Neuronal stem cell (in vitro differentiated cells): Measurements from ENCODE around the gene LTA.
"Not testable (repeated sequence)": the region's sequence is repeated elsewhere in the genome, so short reads cannot be mapped to it uniquely, and the experiment has no call there.

Experiments used
- DNase-seq: peaks from one replicate; pipeline ENCODE4 v3.0.0-alpha.2; 2013; ENCODE audit warnings: low spot score
- H2AFZ ChIP-seq: one replicate; pipeline ENCODE4 v1.6.1; 2013; ENCODE audit warnings: mild to moderate bottlenecking, low read length, inconsistent platforms
- H2AK5ac ChIP-seq: 2 replicates; pipeline ENCODE4 v1.6.1; 2013; ENCODE audit warnings: low read depth, mild to moderate bottlenecking, inconsistent platforms, low read length, moderate library complexity, mixed read lengths
- H2BK120ac ChIP-seq: 2 replicates; pipeline ENCODE4 v1.6.1; 2013; ENCODE audit warnings: low read depth, mild to moderate bottlenecking, inconsistent platforms, low read length, moderate library complexity, mixed read lengths
- H2BK12ac ChIP-seq: one replicate; pipeline ENCODE4 v1.6.1; 2013; ENCODE audit warnings: low read length, inconsistent platforms
- H2BK15ac ChIP-seq: 2 replicates; pipeline ENCODE4 v1.6.1; 2013; ENCODE audit warnings: mild to moderate bottlenecking, low read length, inconsistent platforms, mixed read lengths
- H2BK5ac ChIP-seq: one replicate; pipeline ENCODE4 v1.6.1; 2013; ENCODE audit warnings: inconsistent platforms, mild to moderate bottlenecking, low read length, moderate library complexity
- H3K14ac ChIP-seq: one replicate; pipeline ENCODE4 v1.6.1; 2013; ENCODE audit warnings: low read length, inconsistent platforms
- H3K18ac ChIP-seq: 2 replicates; pipeline ENCODE4 v1.6.1; 2013; ENCODE audit warnings: low read length, inconsistent platforms
- H3K23ac ChIP-seq: 2 replicates; pipeline ENCODE4 v1.6.1; 2013; ENCODE audit warnings: low read depth, mild to moderate bottlenecking, mixed read lengths, low read length, inconsistent platforms; ENCODE audit not compliant: poor library complexity
- H3K27ac ChIP-seq: replicated peaks from 3 replicates; pipeline ENCODE4 v1.5.1; 2013; ENCODE audit warnings: low read length, inconsistent platforms
- H3K27me3 ChIP-seq, 3 experiments: 2 replicates each; pipeline ENCODE4 v1.6.1; 2013; ENCODE audit warnings: low read length in 3 of 3, mild to moderate bottlenecking in 2 of 3, inconsistent platforms in 1 of 3, low read depth in 1 of 3, mixed read lengths in 1 of 3, moderate library complexity in 1 of 3; ENCODE audit not compliant: control insufficient read depth in 3 of 3, insufficient read depth in 3 of 3
- H3K36me3 ChIP-seq, 2 donors: replicated peaks in 1 of 2; 2 replicates each; pipeline ENCODE4 v1.6.1; 2013; ENCODE audit warnings: low read length in 2 of 2; ENCODE audit not compliant: control insufficient read depth in 2 of 2, insufficient read depth in 2 of 2
- H3K4ac ChIP-seq: 2 replicates; pipeline ENCODE4 v1.6.1; 2013; ENCODE audit warnings: inconsistent platforms, mild to moderate bottlenecking, low read length, moderate library complexity
- H3K4me1 ChIP-seq, 2 donors: 1 replicate in 1 of 2; 2 replicates in 1 of 2; pipeline ENCODE4 v1.6.1; 2013; ENCODE audit warnings: low read length in 2 of 2, low read depth in 1 of 2; ENCODE audit not compliant: control insufficient read depth in 2 of 2, insufficient read depth in 1 of 2
- H3K4me2 ChIP-seq: one replicate; pipeline ENCODE4 v1.6.1; 2013; ENCODE audit warnings: mild to moderate bottlenecking, low read length, inconsistent platforms; ENCODE audit not compliant: insufficient read depth, poor library complexity, severe bottlenecking
- H3K4me3 ChIP-seq, 2 donors: 2 replicates each; pipeline ENCODE4 v1.5.1; 2013; ENCODE audit warnings: low read length in 2 of 2, mild to moderate bottlenecking in 2 of 2, inconsistent platforms in 1 of 2, moderate library complexity in 1 of 2
- H3K79me1 ChIP-seq: one replicate; pipeline ENCODE4 v1.6.1; 2013; ENCODE audit warnings: low read depth, mild to moderate bottlenecking, inconsistent platforms, low read length, moderate library complexity
- H3K9ac ChIP-seq: one replicate; pipeline ENCODE4 v1.6.1; 2013; ENCODE audit warnings: mild to moderate bottlenecking, low read depth, low read length, inconsistent platforms; ENCODE audit not compliant: poor library complexity
- H3K9me3 ChIP-seq, 2 donors: replicated peaks in 1 of 2; 2 replicates each; pipeline versions ENCODE3 to v1.6.1; 2013; ENCODE audit warnings: low read length in 2 of 2, mild to moderate bottlenecking in 2 of 2, inconsistent platforms in 1 of 2, low read depth in 1 of 2, mixed read lengths in 1 of 2, moderate library complexity in 1 of 2; ENCODE audit not compliant: control insufficient read depth in 2 of 2, insufficient read depth in 1 of 2
- H4K8ac ChIP-seq: one replicate; pipeline ENCODE4 v1.6.1; 2013; ENCODE audit warnings: low read depth, mild to moderate bottlenecking, inconsistent platforms, low read length, moderate library complexity
- H4K91ac ChIP-seq: one replicate; pipeline ENCODE4 v1.6.1; 2013; ENCODE audit warnings: low read length, low read depth, mild to moderate bottlenecking, inconsistent platforms; ENCODE audit not compliant: poor library complexity
- WGBS, 2 donors: extraction: QIAGEN DNeasy Blood & Tissue Kit; methylation state at CpG; one replicate each; pipeline ENCODE4 v1.1.7; 2013; ENCODE audit warnings: missing lambda C conversion rate in 2 of 2, mixed read lengths in 1 of 2; ENCODE audit not compliant: insufficient read length in 2 of 2, insufficient replicate concordance in 1 of 2; ENCODE audit errors: extremely low coverage in 2 of 2; 5-methylcytosine and 5-hydroxymethylcytosine counted together

LTA gene

GRCh38 chr6:31547727-31548543 is 24.2 kb upstream of the LTA start:
- Histone ChIP-seq H2BK120ac (peak overlapping the region; percentile 57), H3K18ac (peak overlapping the region; percentile 74), H3K9ac (peak overlapping the region; percentile 89), H2AK5ac (peak overlapping the region; percentile 99), H3K4me1 (peaks cover 11% of the 10 kb centered on the region in 2 donors), H2BK5ac (no peak overlapping the region), H2BK12ac (peak overlapping the region; percentile 82), H3K27ac (no peak overlapping the region), H4K91ac (no peak overlapping the region), H3K23ac (peak overlapping the region; percentile 96), H3K36me3 (peaks cover 6 to 44% of the 10 kb centered on the region in 2 donors), H4K8ac (peak overlapping the region; percentile 92), H3K79me1 (peaks cover 5% of the 10 kb centered on the region), H3K14ac (peak overlapping the region; percentile 25), H3K9me3 (peaks cover 0 to 2% of the 10 kb centered on the region in 2 donors), H2BK15ac (peak overlapping the region; percentile 30), H3K4ac (peak overlapping the region; percentile 98), H3K27me3 (no peaks in the 10 kb centered on the region), H2AFZ (peak overlapping the region; percentile 73), H3K4me3 (peak overlapping the region in 1 of 2 donors; percentile 46), H3K4me2 (peak overlapping the region; percentile 20)
- WGBS, 2 donors: 100% methylated on average over 1 of the region's 24 CpGs; no CpG with 5 or more reads in 1 of the 2 donors
- no peak for DNase-seq

GRCh38 chr6:31548544-31548873 is 23.6 kb upstream of the LTA start:
- H2AK5ac ChIP-seq: peak overlapping the region; percentile 99
- no peak overlapping the region for H3K4me2 ChIP-seq
- peak overlapping the region; percentile 89 for H3K9ac ChIP-seq
- H2BK5ac ChIP-seq: no peak overlapping the region
- H3K4me1 ChIP-seq: peaks cover 9 to 11% of the 10 kb centered on the region in 2 donors
- H2AFZ ChIP-seq: no peak overlapping the region
- no CpG with 5 or more reads among the region's 2 CpGs for WGBS, 2 donors
- H4K8ac ChIP-seq: peak overlapping the region; percentile 92
- H3K79me1 ChIP-seq: peaks cover 5% of the 10 kb centered on the region
- H2BK12ac ChIP-seq: no peak overlapping the region
- no peak overlapping the region for H2BK120ac ChIP-seq
- H3K27me3 ChIP-seq: no peaks in the 10 kb centered on the region
- H3K18ac ChIP-seq: no peak overlapping the region
- no peak for DNase-seq
- H3K27ac ChIP-seq: no peak overlapping the region
- H3K14ac ChIP-seq: no peak overlapping the region
- H2BK15ac ChIP-seq: no peak overlapping the region
- H3K4ac ChIP-seq: no peak overlapping the region
- H3K36me3 ChIP-seq: peaks cover 6 to 50% of the 10 kb centered on the region in 2 donors
- H4K91ac ChIP-seq: no peak overlapping the region
- no peak overlapping the region for H3K23ac ChIP-seq
- H3K4me3 ChIP-seq: peak overlapping the region in 1 of 2 donors; percentile 46
- H3K9me3 ChIP-seq: peaks cover 0 to 2% of the 10 kb centered on the region in 2 donors

GRCh38 chr6:31551371-31551770 is 20.7 kb upstream of the LTA start:
- H3K9me3 ChIP-seq, H2BK15ac ChIP-seq, H3K18ac ChIP-seq, H2AFZ ChIP-seq, H2AK5ac ChIP-seq, H4K8ac ChIP-seq, H3K9ac ChIP-seq, H2BK12ac ChIP-seq, H3K27me3 ChIP-seq, H3K14ac ChIP-seq, H3K23ac ChIP-seq, H2BK5ac ChIP-seq, H3K4me2 ChIP-seq, H3K4me3 ChIP-seq, H3K27ac ChIP-seq, H2BK120ac ChIP-seq, H3K79me1 ChIP-seq, H4K91ac ChIP-seq, H3K4ac ChIP-seq, H3K4me1 ChIP-seq: not testable (repeated sequence)
- peak; percentile 40 for DNase-seq
- peaks cover 11 to 72% of the 10 kb centered on the region in 2 donors for H3K36me3 ChIP-seq
- WGBS, 2 donors: no CpG with 5 or more reads among the region's 5 CpGs

GRCh38 chr6:31556307-31556706 is 15.8 kb upstream of the LTA start:
- WGBS, 2 donors: no CpG with 5 or more reads among the region's 3 CpGs
- no peak for DNase-seq

More at GRCh38 chr6:31556307-31556706, 15.8 kb upstream of the LTA start:
- H2BK12ac ChIP-seq: no peak overlapping the region
- H3K23ac ChIP-seq: peak overlapping the region; percentile 67
- no peak overlapping the region for H3K14ac ChIP-seq
- no peaks in the 10 kb centered on the region for H3K27me3 ChIP-seq
- H4K8ac ChIP-seq: no peak overlapping the region
- H3K4me1 ChIP-seq: peaks cover 0 to 7% of the 10 kb centered on the region in 2 donors
- H3K36me3 ChIP-seq: peaks cover 37 to 86% of the 10 kb centered on the region in 2 donors
- H3K4me3 ChIP-seq: peak overlapping the region in 1 of 2 donors; percentile 6
- H4K91ac ChIP-seq: no peak overlapping the region
- no peak overlapping the region for H3K18ac ChIP-seq
- no peak overlapping the region for H2AK5ac ChIP-seq
- H3K9me3 ChIP-seq: no peaks in the 10 kb centered on the region
- H2BK5ac ChIP-seq: no peak overlapping the region
- no peak overlapping the region for H3K4me2 ChIP-seq
- H3K9ac ChIP-seq: no peak overlapping the region
- no peak overlapping the region for H3K27ac ChIP-seq
- H2AFZ ChIP-seq: no peak overlapping the region
- H3K79me1 ChIP-seq: peaks cover 6% of the 10 kb centered on the region
- H3K4ac ChIP-seq: no peak overlapping the region
- no peak overlapping the region for H2BK120ac ChIP-seq
- H2BK15ac ChIP-seq: no peak overlapping the region
